ENCODE results near the gene AZU1. TPM values are rescaled to one million over a fixed set of nuclear protein-coding genes. Genes with fewer than 3 reads are reported as not detected.

AZU1 gene, protein sequence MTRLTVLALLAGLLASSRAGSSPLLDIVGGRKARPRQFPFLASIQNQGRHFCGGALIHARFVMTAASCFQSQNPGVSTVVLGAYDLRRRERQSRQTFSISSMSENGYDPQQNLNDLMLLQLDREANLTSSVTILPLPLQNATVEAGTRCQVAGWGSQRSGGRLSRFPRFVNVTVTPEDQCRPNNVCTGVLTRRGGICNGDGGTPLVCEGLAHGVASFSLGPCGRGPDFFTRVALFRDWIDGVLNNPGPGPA
- total RNA-seq: not detected in 2 replicates

DNA sequence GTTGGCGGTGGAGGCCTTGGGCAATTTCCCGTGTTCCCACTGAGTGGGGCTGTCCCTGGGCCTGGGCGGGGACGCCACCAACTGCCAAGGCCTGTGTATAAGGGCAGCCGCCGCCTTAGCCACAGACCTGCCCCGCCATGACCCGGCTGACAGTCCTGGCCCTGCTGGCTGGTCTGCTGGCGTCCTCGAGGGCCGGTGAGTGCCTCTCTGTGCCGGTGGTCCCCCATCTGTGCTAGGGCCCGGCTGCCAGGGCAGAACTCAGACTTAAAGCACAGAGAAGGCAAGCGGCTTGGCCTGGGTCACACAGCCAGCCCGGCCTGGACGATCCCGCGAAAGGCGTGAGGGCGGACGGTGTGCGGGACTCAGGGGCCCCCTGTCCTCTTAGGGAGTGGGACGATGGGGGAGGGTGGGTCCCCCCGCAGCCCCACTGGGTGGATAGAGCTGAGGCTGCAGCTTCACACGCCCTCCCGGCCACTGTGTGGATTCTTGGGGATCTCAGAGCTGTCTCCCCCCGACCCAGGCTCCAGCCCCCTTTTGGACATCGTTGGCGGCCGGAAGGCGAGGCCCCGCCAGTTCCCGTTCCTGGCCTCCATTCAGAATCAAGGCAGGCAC is at the start of gene AZU1:
Gene AZU1 (plus strand): TSS at position 128 of the 612 bp plus-strand sequence. CDS start 10 bp downstream, at position 138.

DNA sequence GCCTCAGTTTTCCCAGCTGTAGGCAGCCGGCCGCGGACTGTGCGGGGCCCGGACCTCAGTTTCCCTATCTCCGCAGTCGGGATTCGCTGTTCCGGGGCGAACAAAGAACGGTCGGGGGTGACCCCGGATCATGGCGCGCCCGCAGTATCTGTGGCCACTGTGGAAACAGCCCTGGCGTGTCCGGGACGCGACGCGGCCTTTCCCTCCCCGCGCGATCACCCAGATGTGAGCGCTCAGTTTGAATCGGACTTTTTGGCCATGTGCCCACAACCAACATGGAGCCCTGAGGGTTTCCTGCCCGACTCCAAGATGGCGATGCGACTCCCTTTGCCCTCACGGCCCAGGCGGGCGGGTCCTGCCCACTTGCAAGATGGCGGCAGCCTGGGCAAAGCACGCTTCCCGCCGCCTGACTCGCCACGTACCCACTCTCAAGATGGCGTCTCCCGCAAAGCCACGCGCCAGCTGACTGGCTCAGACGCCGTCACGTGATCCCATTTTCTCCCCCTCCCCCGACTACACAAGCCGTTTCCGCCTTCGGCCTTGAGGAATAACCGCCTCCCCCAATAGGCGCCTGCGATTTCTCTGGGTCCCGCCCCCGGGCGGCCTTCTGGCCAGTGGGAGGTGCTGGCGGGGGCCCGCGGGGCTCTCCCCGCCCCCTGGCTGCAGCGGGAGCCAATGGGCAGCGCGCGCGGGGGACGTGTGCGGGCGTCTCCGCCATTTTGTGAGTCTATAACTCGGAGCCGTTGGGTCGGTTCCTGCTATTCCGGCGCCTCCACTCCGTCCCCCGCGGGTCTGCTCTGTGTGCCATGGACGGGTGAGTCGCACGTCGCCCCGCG is 30.7 kb upstream of the AZU1 start, which contains the start of gene PTBP1:
Gene PTBP1 (plus strand): TSS at position 761 of the 836 bp plus-strand sequence. CDS start 46 bp downstream, at position 807.

DNA sequence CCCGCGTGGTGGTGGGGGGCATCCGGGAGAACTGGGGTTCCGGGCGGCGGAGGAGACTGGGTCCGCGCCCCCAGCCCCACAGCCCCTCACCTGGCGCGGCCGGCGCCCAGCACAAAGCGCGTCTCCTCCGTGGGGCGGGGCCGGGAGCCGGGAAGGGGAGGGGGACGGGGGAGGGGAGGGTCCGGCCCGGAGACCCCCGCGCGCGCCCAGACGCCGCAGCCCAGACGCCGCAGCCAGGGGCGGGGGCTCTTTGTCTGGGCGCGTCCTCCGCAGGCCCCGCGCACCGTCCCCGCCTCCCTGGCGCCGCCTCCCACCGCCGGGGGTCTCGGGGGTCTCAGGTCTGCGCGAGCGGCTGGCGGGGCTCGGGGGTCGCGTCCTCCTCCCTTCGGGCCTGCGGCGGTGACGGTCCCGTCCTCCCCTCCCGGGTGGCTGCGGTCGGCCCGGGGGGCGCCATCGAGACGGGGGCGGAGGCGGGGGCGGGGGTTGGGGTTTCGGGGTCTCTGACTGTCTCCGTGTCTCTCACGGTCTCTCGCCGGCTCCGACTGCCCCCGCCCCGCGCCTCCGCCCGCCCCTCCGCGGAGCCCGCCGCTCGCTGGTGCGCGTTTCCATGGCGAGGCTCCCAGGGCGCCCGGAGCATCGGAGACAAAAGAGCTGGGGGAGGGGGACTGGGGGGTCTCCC is 5.7 kb upstream of the AZU1 start, which contains the start of gene PLPPR3:
Gene PLPPR3 (minus strand): TSS at position 131 of the 679 bp plus-strand sequence. CDS start 396 bp downstream, outside the sequence.

DNA sequence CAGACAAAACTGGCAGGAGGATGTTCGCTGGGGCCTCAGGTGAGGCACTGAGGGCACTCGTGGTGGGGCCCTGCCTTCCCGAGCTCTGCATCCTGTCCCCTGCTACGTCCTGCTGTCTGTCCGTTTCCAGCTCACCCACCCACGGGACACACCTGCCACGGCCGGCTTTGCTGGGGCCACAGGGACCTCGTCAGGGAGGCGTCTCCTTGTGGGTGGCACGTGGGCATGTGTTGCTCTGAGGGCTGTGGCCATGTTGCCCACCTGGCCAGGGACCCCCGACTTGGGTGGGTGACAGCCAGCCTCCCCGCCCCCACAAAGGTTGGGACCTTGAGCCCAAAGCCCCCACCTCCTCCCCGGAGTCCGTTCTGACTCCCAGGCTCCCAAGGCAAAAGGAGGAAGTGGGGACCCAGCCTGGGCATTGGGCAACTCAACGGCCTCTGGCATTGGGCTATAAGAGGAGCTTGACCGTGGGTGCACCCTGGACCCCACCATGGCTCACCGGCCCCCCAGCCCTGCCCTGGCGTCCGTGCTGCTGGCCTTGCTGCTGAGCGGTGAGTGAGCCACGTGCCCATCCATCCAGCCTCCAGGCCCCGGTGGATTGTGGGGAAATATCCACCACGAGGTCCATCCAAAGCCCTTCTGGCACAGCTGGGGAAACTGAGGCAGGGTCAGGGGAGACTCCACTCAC is 13.0 kb downstream of the AZU1 start, which contains the start of gene PRTN3:
Gene PRTN3 (plus strand): TSS at position 481 of the 688 bp plus-strand sequence. CDS start 10 bp downstream, at position 491.

DNA sequence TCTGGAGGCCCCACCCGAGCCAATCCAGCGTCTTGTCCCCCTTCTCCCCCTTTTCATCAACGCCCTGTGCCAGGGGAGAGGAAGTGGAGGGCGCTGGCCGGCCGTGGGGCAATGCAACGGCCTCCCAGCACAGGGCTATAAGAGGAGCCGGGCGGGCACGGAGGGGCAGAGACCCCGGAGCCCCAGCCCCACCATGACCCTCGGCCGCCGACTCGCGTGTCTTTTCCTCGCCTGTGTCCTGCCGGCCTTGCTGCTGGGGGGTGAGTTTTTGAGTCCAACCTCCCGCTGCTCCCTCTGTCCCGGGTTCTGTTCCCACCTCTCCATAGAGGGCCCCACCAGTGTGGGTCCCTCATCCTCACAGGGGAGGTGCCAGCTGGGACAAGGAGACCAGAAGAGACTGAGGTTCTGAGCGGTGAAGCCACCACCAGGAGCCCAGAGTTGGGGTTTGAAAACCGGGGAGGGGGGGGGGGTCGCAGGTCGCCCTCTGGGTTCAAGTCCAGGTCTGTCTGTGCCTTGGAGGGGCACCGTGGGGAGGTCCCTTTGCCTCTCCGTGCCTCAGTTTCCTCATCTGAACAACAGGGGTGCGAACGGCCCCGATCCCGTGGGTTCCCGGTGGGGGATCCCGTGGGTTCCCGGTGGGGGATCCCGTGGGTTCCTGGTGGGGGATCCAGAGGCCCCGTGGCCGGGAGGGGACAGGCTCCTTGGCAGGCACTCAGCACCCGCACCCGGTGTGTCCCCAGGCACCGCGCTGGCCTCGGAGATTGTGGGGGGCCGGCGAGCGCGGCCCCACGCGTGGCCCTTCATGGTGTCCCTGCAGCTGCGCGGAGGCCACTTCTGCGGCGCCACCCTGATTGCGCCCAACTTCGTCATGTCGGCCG is 24.7 kb downstream of the AZU1 start, which contains the start of gene ELANE:
Gene ELANE (plus strand): TSS at position 168 of the 878 bp plus-strand sequence. CDS start 26 bp downstream, at position 194.

DNA sequence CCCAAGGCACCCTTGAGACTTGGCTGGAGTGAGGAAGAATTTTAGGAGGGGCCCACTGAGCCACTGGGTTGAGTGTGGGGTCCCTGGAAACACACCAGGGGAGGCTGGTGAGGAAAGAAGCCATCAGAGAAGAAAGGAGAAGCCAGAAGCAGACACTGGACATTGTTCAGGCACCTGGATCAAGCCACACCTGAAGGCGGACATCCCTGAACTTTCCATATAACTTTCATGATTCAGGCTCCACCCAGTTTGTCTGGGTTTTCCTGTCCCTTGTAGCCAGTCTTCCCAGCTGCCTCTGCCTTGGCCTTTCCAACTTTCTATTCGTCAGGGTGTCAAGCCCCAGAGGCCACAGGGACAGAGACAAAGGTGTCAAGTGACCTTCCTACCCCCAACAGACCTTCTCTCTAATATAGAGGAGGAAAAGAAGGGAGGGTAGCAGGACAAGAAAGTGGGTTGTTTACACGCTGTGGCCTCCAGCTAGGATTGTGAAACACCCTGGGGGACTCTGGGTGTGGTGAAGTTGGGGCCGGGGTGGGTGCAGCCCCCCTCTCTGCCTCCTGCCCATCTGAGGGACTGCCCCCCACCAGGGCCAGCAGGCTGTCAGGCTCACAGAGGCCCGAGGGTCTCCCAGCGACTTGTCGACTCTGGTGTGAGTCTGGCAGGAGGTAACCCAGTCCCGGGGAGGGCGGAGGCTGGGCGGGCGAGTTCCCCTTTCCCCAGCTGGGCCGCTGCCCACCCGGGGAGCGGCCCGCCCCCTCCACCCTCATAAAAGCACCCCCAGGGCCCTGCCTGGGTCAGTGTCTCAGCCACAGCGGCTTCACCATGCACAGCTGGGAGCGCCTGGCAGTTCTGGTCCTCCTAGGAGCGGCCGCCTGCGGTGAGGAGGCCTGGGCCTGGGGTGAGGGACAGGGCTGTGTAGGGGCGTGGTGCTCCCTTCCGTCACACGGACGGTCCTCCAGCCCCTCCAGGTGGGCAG is 31.5 kb downstream of the AZU1 start, which contains the start of gene CFD:
Gene CFD (plus strand): TSS at position 797 of the 976 bp plus-strand sequence. CDS start 26 bp downstream, at position 823.

Other genes starting within 250 kb of the AZU1 start
- gene HCN2, start 238.0 kb upstream of the AZU1 start, total RNA-seq: 0.22 and 0.25 TPM in 2 replicates
- 27.9 and 33.6 TPM in 2 replicates for gene POLRMT, start 194.3 kb upstream of the AZU1 start, total RNA-seq
- gene FGF22, start 188.0 kb upstream of the AZU1 start, total RNA-seq: 0.11 TPM in 1 of 2 replicates, not detected in the other
- 12.7 and 26.1 TPM in 2 replicates for gene RNF126, start 164.6 kb upstream of the AZU1 start, total RNA-seq
- gene FSTL3, start 151.4 kb upstream of the AZU1 start, total RNA-seq: 19.7 and 88.4 TPM in 2 replicates
- gene PRSS57, start 132.4 kb upstream of the AZU1 start, total RNA-seq: not detected in 2 replicates
- 2.1 and 3.5 TPM in 2 replicates for gene PALM, start 118.9 kb upstream of the AZU1 start, total RNA-seq
- gene MISP, start 76.7 kb upstream of the AZU1 start, total RNA-seq: 0.12 TPM in 1 of 2 replicates, not detected in the other
- 77.0 and 125 TPM in 2 replicates for gene PTBP1, start 30.4 kb upstream of the AZU1 start, total RNA-seq
- gene PLPPR3, start 5.9 kb upstream of the AZU1 start, total RNA-seq: 0.12 TPM in 1 of 2 replicates, not detected in the other
- gene PRTN3, start 13.2 kb downstream of the AZU1 start, total RNA-seq: not detected in 2 replicates
- gene ELANE, start 24.5 kb downstream of the AZU1 start, total RNA-seq: not detected in 2 replicates
- 1.00 and 7.1 TPM in 2 replicates for gene CFD, start 31.8 kb downstream of the AZU1 start, total RNA-seq
- 39.4 and 43.2 TPM in 2 replicates for gene MED16, start 65.3 kb downstream of the AZU1 start, total RNA-seq
- gene RNU6-9, start 65.6 kb downstream of the AZU1 start, total RNA-seq: not detected in 2 replicates
- gene R3HDM4, start 85.4 kb downstream of the AZU1 start, total RNA-seq: 15.4 and 20.9 TPM in 2 replicates
- gene KISS1R, start 89.5 kb downstream of the AZU1 start, total RNA-seq: not detected in 2 replicates
- gene ARID3A, start 98.2 kb downstream of the AZU1 start, total RNA-seq: 15.5 and 18.6 TPM in 2 replicates
- gene WDR18, start 156.5 kb downstream of the AZU1 start, total RNA-seq: 58.9 and 69.8 TPM in 2 replicates
- 0.50 TPM in 1 of 2 replicates, not detected in the other for gene GRIN3B, start 172.6 kb downstream of the AZU1 start, total RNA-seq
- gene TMEM259, start 193.3 kb downstream of the AZU1 start, total RNA-seq: 66.4 and 71.5 TPM in 2 replicates
- gene RNU6-2, start 193.7 kb downstream of the AZU1 start, total RNA-seq: not detected in 2 replicates
- gene CNN2, start 198.8 kb downstream of the AZU1 start, total RNA-seq: 133 and 210 TPM in 2 replicates
- 2.7 and 3.0 TPM in 2 replicates for gene ABCA7, start 212.3 kb downstream of the AZU1 start, total RNA-seq
- gene ARHGAP45, start 239.3 kb downstream of the AZU1 start, total RNA-seq: 0.77 and 0.87 TPM in 2 replicates